Measurements from ENCODE around the gene ITGB8.
A peak's percentile ranks its signal among the peaks of the same experiment; 100 is the strongest.
"Not testable (repeated sequence)": the region's sequence is repeated elsewhere in the genome, so short reads cannot be mapped to it uniquely, and the experiment has no call there.

ITGB8 gene

DNA sequence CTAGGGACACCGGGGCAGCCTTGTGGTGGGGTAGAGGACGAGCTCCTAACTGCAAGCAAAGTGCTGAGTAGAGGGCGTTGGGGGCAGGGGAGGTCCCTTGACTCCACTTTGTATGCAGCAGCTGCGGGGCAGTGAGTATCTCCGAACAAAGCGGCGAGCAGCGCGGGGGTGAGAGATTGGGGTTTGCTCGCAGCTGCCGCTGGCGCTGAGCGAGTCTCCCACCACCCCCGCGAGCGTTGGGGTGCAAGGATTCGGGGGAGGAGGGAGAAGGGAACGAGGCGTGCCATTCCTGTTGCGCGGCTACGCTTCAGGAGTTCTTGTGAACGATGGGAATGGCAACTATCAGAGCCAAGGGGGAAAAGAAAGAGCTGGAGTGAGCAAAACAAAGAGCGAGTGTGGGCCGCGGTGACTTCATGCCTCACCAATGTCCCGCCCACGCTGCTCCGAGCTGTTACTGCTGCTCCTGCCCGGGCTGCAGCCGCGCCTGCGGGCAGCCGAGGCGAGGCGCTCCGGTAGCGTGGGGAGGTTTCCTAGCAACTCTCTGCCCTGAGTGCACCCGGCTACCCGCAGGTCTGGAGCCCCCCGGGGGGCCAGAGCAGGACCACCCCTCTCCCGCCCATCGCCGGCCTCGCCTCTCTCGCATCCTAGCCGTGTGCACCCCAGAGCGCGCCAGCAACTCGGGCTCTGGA, at the start of gene ITGB8:
ITGB8 (plus strand) TSS at position 662 of the 689 bp plus-strand sequence. CDS start 907 bp downstream, outside the sequence.
- peak; percentile 56 to 74 (median 68) for DNase-seq (ENCODE audit: low read depth in 2 of 3, low spot score in 1 of 3)

DNA sequence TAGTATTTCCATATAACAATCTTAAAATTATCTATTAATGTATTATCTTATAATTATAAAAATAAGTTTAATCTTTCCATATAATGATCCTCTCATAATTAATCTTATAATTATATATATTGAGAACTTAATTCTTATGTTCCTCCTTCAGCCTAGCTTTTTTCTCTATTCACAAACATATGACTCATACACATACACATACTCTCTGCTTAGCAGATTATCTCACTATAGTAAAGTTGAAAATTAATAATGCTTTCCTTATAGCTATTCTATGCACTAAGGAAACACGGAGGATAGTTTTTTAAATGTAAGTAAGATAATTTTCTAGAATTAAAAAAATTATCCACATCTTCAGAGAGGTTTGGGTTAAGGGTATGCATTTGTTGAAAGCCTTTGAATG, 47.7 kb upstream of the ITGB8 start:
- no peak for DNase-seq (ENCODE audit: low read depth in 2 of 3, low spot score in 1 of 3)

- no peak for DNase-seq (ENCODE audit: low read depth in 2 of 3, low spot score in 1 of 3)
Observed at GRCh38 chr7:20283385-20283784, 47.3 kb upstream of the ITGB8 start.

- DNase-seq (ENCODE audit: low read depth in 2 of 3, low spot score in 1 of 3), result no peak
Observed at GRCh38 chr7:20284003-20284770, 46.5 kb upstream of the ITGB8 start.

DNA sequence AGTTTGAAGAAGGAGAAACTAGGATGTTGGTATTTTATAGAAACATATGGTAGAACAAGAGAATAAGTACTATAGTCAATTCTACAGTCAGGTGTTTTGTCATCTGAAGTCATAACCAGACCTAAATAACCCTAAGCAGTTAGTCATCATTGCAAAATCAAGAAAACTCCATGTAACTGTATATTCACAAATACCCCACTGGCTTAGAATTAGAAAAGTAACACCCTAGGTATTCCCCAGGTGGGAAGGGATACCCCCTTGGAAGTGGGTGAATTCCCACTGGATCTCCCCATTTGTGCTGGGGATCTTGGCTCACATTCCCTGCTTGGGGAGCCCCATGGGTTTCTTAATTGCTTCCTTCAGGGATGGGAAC, 45.9 kb upstream of the ITGB8 start:
- no peak for DNase-seq (ENCODE audit: low read depth in 2 of 3, low spot score in 1 of 3)

GRCh38 chr7:20287317-20287716, 43.4 kb upstream of the ITGB8 start:
- no peak for DNase-seq (ENCODE audit: low read depth in 2 of 3, low spot score in 1 of 3)

- no peak for DNase-seq (ENCODE audit: low read depth in 2 of 3, low spot score in 1 of 3)
Observed at GRCh38 chr7:20288036-20288435, 42.7 kb upstream of the ITGB8 start.

- DNase-seq (ENCODE audit: low read depth in 2 of 3, low spot score in 1 of 3), result no peak
Observed at GRCh38 chr7:20290505-20291111, 40.1 kb upstream of the ITGB8 start.

DNA sequence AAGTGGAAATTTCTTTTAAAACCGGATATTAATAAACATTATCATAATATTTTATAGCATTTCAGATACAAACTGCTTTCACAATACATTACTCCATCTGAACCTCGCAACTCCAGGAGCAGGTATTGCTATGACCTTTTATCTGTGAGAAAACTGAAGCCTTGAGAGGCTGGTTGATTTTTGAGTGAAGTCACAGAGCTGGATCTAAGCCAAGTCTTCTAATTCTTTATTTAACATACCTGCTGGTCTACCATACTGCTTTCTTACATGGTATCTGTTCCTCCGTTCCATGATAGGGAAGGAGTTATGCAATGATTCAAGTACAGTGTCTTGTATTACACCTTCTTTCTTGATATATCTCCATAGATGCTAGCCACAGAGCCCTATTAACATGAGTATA, 37.4 kb upstream of the ITGB8 start:
- DNase-seq (ENCODE audit: low read depth in 2 of 3, low spot score in 1 of 3), result no peak

GRCh38 chr7:20296444-20296843, 34.3 kb upstream of the ITGB8 start:
- DNase-seq (ENCODE audit: low read depth in 2 of 3, low spot score in 1 of 3), result no peak

DNA sequence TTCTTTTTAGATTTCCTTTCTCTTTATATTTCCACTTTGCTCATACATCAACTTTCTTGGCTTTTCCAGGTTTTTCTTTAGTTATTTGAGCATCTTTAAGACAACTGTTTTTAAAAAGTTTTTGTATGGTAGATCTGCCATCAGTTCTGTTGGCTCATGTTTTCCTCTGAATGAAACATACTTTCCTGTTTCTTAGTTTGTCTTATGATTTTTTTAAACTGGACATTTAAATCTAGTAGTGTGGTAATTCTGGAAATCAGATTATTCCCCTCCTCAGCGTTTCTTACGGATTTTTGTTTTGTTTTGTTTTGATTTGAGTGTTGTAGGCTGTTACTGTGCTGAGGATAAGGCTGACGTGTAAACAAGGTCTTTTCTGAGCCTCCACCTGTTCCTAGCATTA, 33.8 kb upstream of the ITGB8 start:
- no peak for DNase-seq (ENCODE audit: low read depth in 2 of 3, low spot score in 1 of 3)

- DNase-seq (ENCODE audit: low read depth in 2 of 3, low spot score in 1 of 3), result no peak
Observed at GRCh38 chr7:20298486-20298901, 32.2 kb upstream of the ITGB8 start.

DNA sequence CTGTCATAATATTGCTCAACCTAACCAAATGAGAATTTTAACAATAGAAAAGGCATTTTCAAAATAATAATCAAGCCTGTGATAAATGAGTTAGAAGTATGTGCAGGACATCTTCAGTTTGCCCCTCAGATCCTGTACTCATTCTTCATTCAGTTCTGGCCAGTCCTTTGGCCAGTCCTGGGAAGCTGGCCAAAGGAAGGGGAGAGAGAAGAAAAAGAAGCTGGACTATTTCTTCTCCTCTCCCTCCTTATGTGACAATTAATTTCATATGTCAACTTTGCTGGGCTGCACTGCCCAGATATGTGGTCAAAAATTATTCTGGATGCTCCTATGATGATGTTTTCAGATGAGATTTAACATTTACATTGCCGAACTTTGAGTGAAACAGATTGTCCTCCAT, 31.6 kb upstream of the ITGB8 start:
- DNase-seq (ENCODE audit: low read depth in 2 of 3, low spot score in 1 of 3), result no peak

DNA sequence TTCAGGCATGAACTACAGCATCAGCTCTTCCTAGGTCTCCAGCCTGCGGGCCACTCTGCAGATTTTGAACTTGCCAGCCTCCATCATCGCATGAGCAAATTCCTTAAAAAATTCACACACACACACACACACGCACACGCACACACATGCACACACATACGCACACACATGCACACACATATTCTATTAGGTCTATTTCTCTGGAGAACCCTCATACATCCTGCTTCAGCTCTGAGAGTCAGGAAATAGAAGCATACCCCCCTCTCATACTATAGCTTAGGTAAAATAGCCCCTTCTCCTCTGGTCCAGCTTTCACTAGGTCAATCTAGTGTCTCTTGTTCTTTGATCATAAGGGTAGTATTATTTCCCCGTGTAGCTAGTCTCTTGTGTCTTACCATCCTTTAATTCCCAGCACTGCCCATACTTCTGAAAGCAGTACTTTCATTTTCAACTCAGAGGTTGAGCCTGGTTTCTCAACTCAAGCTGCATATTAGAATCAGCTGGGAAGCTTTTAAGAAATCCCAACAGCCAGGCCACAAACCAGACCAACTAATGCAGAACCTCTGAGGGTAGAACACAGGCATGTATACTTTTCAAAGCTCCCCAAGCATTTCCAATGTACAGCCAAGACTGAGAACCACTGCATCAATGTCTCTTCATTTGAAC, 30.9 kb upstream of the ITGB8 start:
- no peak for DNase-seq (ENCODE audit: low read depth in 2 of 3, low spot score in 1 of 3)

DNA sequence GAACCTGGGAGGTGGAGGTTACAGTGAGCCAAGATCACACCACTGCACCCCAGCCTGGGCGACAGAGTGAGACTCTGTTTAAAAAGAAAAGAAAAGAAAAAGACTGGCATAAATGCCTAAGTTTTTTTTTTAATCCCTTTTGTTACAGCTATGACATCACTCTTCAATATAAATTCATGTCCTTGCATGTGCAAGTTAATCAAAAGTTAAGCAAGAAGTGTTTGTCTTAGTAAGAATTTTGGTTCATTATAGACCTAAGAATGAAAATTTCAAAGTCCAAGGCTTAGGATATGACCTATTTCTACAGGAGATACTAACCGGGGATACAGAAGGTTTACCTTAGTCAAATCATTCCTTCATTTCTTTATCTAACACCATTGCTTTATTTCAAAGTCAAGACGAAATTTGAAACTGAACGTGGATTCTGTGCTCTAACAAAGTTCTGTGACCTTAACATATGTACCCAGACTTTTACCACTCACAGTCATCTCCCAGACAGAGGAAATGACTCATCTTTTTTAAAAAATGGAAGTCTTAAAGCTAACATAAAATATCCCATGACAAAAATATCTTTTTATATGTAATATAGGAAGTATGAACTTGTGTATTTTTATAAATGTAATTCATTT, 29.3 kb upstream of the ITGB8 start:
- no peak for DNase-seq (ENCODE audit: low read depth in 2 of 3, low spot score in 1 of 3)

DNA sequence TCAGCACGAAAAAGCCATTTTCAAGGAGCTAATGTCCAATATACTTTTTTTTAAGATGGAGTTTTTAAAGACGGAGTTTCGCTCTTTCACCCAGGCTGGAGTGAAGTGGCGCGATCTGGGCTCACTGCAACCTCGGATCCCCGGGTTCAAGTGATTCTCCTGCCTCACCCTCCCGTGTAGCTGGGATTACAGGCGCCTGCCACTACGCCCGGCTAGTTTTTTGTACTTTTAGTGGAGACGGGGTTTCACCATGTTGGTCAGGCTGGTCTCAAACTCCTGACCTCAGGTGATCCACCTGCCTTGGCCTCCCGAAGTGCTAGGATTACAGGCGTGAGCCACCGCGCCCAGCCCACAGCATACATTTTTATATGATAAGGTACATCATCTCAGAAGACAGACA, 28.4 kb upstream of the ITGB8 start:
- DNase-seq (ENCODE audit: low read depth in 2 of 3, low spot score in 1 of 3), result not testable (repeated sequence)

DNA sequence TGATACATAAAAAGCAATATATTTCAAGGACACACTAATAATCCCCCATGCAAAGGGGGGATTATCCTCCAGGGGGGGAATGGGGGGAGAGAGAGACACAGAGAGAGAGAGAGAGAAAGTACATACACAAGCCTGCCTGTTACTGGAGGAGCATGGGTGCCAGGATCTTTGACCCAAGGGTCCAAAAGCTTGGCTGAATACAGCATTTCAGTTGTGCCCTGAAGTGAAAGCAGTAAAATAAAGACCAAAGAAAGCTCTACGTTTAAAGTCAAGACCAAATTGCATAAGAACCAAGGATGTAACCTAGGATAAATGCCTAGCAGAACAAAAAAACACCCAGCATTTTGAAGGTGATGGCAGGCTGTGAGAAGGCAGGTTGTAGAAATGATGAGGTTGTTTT, 27.8 kb upstream of the ITGB8 start:
- DNase-seq (ENCODE audit: low read depth in 2 of 3, low spot score in 1 of 3), result no peak

- DNase-seq (ENCODE audit: low read depth in 2 of 3, low spot score in 1 of 3), result no peak
Observed at GRCh38 chr7:20304366-20304765, 26.3 kb upstream of the ITGB8 start.

DNA sequence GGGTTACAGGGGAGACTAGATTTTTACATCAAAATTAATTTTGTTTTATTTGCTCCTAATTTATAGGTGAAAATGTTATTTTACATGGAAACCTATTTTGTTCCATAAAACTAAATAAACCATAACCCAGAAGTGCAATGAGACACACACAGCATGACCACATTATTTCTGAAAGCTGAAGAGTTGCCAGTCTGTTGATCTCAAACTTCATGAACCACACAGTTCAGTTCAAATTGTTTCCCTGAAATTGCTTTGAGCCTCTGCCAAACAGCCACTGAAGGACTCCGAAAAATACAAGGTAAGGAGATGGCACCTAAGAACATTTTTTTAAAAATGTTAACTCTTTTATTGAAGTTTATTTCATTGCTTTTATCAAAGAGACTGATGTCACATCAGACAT, 25.0 kb upstream of the ITGB8 start:
- DNase-seq (ENCODE audit: low read depth in 2 of 3, low spot score in 1 of 3), result no peak

- no peak for DNase-seq (ENCODE audit: low read depth in 2 of 3, low spot score in 1 of 3)
Observed at GRCh38 chr7:20306180-20306946, 24.3 kb upstream of the ITGB8 start.

- no peak for DNase-seq (ENCODE audit: low read depth in 2 of 3, low spot score in 1 of 3)
Observed at GRCh38 chr7:20307119-20307518, 23.6 kb upstream of the ITGB8 start.
